IPS DF 19.7 (cell line): Measurements from ENCODE around the gene FAM124A.

ENCODE experiments used
- DNase-seq: peaks from one replicate; pipeline ENCODE4 v3.0.0-alpha.2; 2013; ENCODE audit warnings: low read depth, low spot score

Gene FAM124A

GRCh38 chr13:51222037-51222685 lies at the start of gene FAM124A:
FAM124A (plus strand) TSS chr13:51222398; CDS start chr13:51222502, 104 bp downstream.
- DNase-seq, result no peak

- DNase-seq, result no peak
These were observed 47.2 kb upstream of the FAM124A start for GRCh38 chr13:51175021-51175420.

GRCh38 chr13:51175639-51176038 lies 46.6 kb upstream of the FAM124A start:
- DNase-seq, result no peak

GRCh38 chr13:51177188-51177587 lies 45.0 kb upstream of the FAM124A start:
- no peak for DNase-seq

GRCh38 chr13:51178456-51179074 lies 43.6 kb upstream of the FAM124A start:
- DNase-seq, result no peak

GRCh38 chr13:51179432-51179971 lies 42.7 kb upstream of the FAM124A start:
- DNase-seq, result no peak

GRCh38 chr13:51180853-51181511 lies 41.2 kb upstream of the FAM124A start:
- no peak for DNase-seq

- DNase-seq, result no peak
These were observed 40.3 kb upstream of the FAM124A start for GRCh38 chr13:51181786-51182383.

- DNase-seq, result no peak
These were observed 30.5 kb upstream of the FAM124A start for GRCh38 chr13:51191743-51192142.

- no peak for DNase-seq
These were observed 29.9 kb upstream of the FAM124A start for GRCh38 chr13:51192348-51192747.

GRCh38 chr13:51193387-51193786 lies 28.8 kb upstream of the FAM124A start:
- DNase-seq, result no peak

GRCh38 chr13:51194942-51195341 lies 27.3 kb upstream of the FAM124A start:
- DNase-seq, result no peak

- DNase-seq, result no peak
These were observed 20.3 kb upstream of the FAM124A start for GRCh38 chr13:51201886-51202285.

- DNase-seq, result no peak
These were observed 19.6 kb upstream of the FAM124A start for GRCh38 chr13:51202477-51203046.

- DNase-seq, result no peak
These were observed 15.6 kb upstream of the FAM124A start for GRCh38 chr13:51206584-51206983.

GRCh38 chr13:51207881-51208280 lies 14.3 kb upstream of the FAM124A start:
- no peak for DNase-seq

- DNase-seq, result no peak
These were observed 13.5 kb upstream of the FAM124A start for GRCh38 chr13:51208716-51209115.

GRCh38 chr13:51211910-51212309 lies 10.3 kb upstream of the FAM124A start:
- no peak for DNase-seq

GRCh38 chr13:51212758-51213157 lies 9.4 kb upstream of the FAM124A start:
- DNase-seq, result no peak

- DNase-seq, result no peak
These were observed 8.9 kb upstream of the FAM124A start for GRCh38 chr13:51213173-51213728.

- DNase-seq, result no peak
These were observed 3.6 kb upstream of the FAM124A start for GRCh38 chr13:51218626-51219025.

- no peak for DNase-seq
These were observed 1.5 kb upstream of the FAM124A start for GRCh38 chr13:51220706-51221105.
